HEK293 (cell line): Measurements from ENCODE around the gene TOP3A.

Source experiments
- HOXC10 ChIP-seq: sonication (generic); formaldehyde crosslinking; IDR thresholded peaks from 2 replicates; pipeline ENCODE4 v1.8.1; 2023; ENCODE audit warnings: mild to moderate bottlenecking, missing genetic modification reagents
- HOXD13 ChIP-seq: sonication (generic); formaldehyde crosslinking; IDR thresholded peaks from 2 replicates; pipeline ENCODE4 v1.8.0; 2022; ENCODE audit warnings: missing genetic modification reagents, borderline replicate concordance
- IKZF3 ChIP-seq: fragments of 450-650 bp; IDR thresholded peaks from 2 replicates; pipeline ENCODE4 v1.5.0; 2018; ENCODE audit warnings: missing biosample characterization, mild to moderate bottlenecking, missing genetic modification characterization, moderate library complexity
- KLF7 ChIP-seq: fragments of 450-650 bp; formaldehyde crosslinking; IDR thresholded peaks from 2 replicates; pipeline ENCODE4 v1.5.1; 2016; ENCODE audit warnings: missing biosample characterization, missing genetic modification characterization, borderline replicate concordance
- KLF8 ChIP-seq: fragments of 450-650 bp; formaldehyde crosslinking; IDR thresholded peaks from 2 replicates; pipeline ENCODE4 v1.5.1; 2016; ENCODE audit warnings: missing biosample characterization, missing genetic modification characterization
- OSR2 ChIP-seq: fragments of 450-650 bp; formaldehyde crosslinking; IDR thresholded peaks from 2 replicates; pipeline ENCODE4 v1.5.1; 2016; ENCODE audit warnings: missing biosample characterization, missing genetic modification characterization
- REST ChIP-seq: fragments of 450-650 bp; formaldehyde crosslinking; IDR thresholded peaks from 2 replicates; pipeline ENCODE4 v1.5.1; 2016; ENCODE audit warnings: missing biosample characterization, missing genetic modification characterization
- SP2 ChIP-seq: fragments of 450-650 bp; formaldehyde crosslinking; IDR thresholded peaks from 2 replicates; pipeline ENCODE4 v1.5.1; 2016; ENCODE audit warnings: missing biosample characterization, missing genetic modification characterization
- TRIM28 ChIP-seq: IDR thresholded peaks from 2 replicates; pipeline ENCODE4 v1.6.1; 2011; ENCODE audit warnings: low read length, control low read depth, borderline replicate concordance
- YY1 ChIP-seq: fragments of 450-650 bp; formaldehyde crosslinking; IDR thresholded peaks from 2 replicates; pipeline ENCODE4 v1.5.1; 2018; ENCODE audit warnings: missing biosample characterization, missing genetic modification characterization
- YY2 ChIP-seq: fragments of 450-650 bp; formaldehyde crosslinking; IDR thresholded peaks from 2 replicates; pipeline ENCODE4 v1.5.1; 2016; ENCODE audit warnings: missing biosample characterization, missing genetic modification characterization
- ZBTB8A ChIP-seq: fragments of 450-650 bp; formaldehyde crosslinking; IDR thresholded peaks from 2 replicates; pipeline ENCODE4 v1.5.1; 2016; ENCODE audit warnings: missing biosample characterization, missing genetic modification characterization
- ZNF121 ChIP-seq: fragments of 450-650 bp; formaldehyde crosslinking; IDR thresholded peaks from 2 replicates; pipeline ENCODE4 v1.5.1; 2016; ENCODE audit warnings: missing biosample characterization, missing genetic modification characterization
- ZNF174 ChIP-seq: fragments of 450-650 bp; formaldehyde crosslinking; IDR thresholded peaks from 2 replicates; pipeline ENCODE4 v1.5.0; 2017; ENCODE audit warnings: missing biosample characterization, mild to moderate bottlenecking, missing genetic modification characterization
- ZNF221 ChIP-seq: fragments of 450-650 bp; formaldehyde crosslinking; IDR thresholded peaks from 2 replicates; pipeline ENCODE4 v1.5.1; 2017; ENCODE audit warnings: missing biosample characterization, missing genetic modification characterization, borderline replicate concordance
- ZNF26 ChIP-seq: fragments of 450-650 bp; formaldehyde crosslinking; IDR thresholded peaks from 2 replicates; pipeline ENCODE4 v1.5.1; 2016; ENCODE audit warnings: missing biosample characterization, missing genetic modification characterization
- ZNF302 ChIP-seq: fragments of 450-650 bp; formaldehyde crosslinking; IDR thresholded peaks from 2 replicates; pipeline ENCODE4 v1.5.1; 2016; ENCODE audit warnings: missing biosample characterization, missing genetic modification characterization, low read depth
- ZNF416 ChIP-seq: fragments of 450-650 bp; formaldehyde crosslinking; IDR thresholded peaks from 2 replicates; pipeline ENCODE4 v1.5.1; 2016; ENCODE audit warnings: missing biosample characterization, missing genetic modification characterization
- ZNF48 ChIP-seq: fragments of 450-650 bp; formaldehyde crosslinking; IDR thresholded peaks from 2 replicates; pipeline ENCODE4 v1.5.1; 2016; ENCODE audit warnings: missing biosample characterization, missing genetic modification characterization
- ZNF521 ChIP-seq: fragments of 450-650 bp; formaldehyde crosslinking; IDR thresholded peaks from 2 replicates; pipeline ENCODE4 v1.5.1; 2017; ENCODE audit warnings: missing biosample characterization, mild to moderate bottlenecking, missing genetic modification characterization
- ZNF529 ChIP-seq: fragments of 450-650 bp; formaldehyde crosslinking; IDR thresholded peaks from 2 replicates; pipeline ENCODE4 v1.5.1; 2017; ENCODE audit warnings: missing genetic modification characterization, missing biosample characterization; ENCODE audit not compliant: insufficient replicate concordance
- ZNF530 ChIP-seq: fragments of 450-650 bp; formaldehyde crosslinking; IDR thresholded peaks from 2 replicates; pipeline ENCODE4 v1.5.1; 2016; ENCODE audit warnings: low read depth, missing biosample characterization, missing genetic modification characterization
- ZNF600 ChIP-seq: fragments of 450-650 bp; formaldehyde crosslinking; IDR thresholded peaks from 2 replicates; pipeline ENCODE4 v1.5.1; 2016; ENCODE audit warnings: missing biosample characterization, missing genetic modification characterization
- ZNF623 ChIP-seq: fragments of 450-650 bp; formaldehyde crosslinking; IDR thresholded peaks from 2 replicates; pipeline ENCODE4 v1.5.1; 2016; ENCODE audit warnings: missing biosample characterization, missing genetic modification characterization
- TF ChIP-seq, protein P1 (sequence below): fragments of 450-650 bp; formaldehyde crosslinking; IDR thresholded peaks from 2 replicates; pipeline ENCODE4 v1.5.1; 2016; ENCODE audit warnings: missing biosample characterization, missing genetic modification characterization
- TF ChIP-seq, protein P2 (sequence below): fragments of 450-650 bp; formaldehyde crosslinking; IDR thresholded peaks from 2 replicates; pipeline ENCODE4 v1.5.1; 2016; ENCODE audit warnings: missing biosample characterization, missing genetic modification characterization
- TF ChIP-seq, protein P3 (sequence below): fragments of 450-650 bp; formaldehyde crosslinking; IDR thresholded peaks from 2 replicates; pipeline ENCODE4 v1.5.0; 2017; ENCODE audit warnings: missing biosample characterization, missing genetic modification characterization, borderline replicate concordance
- TF ChIP-seq, protein P4 (sequence below): fragments of 450-650 bp; formaldehyde crosslinking; optimal IDR thresholded peaks from 2 replicates; pipeline ENCODE3; 2016; ENCODE audit warnings: missing biosample characterization, mild to moderate bottlenecking, missing genetic modification characterization

TOP3A gene

GRCh38 chr17:18258356-18259038, 56.3 kb downstream of the TOP3A start, which contains the start of gene FLII (continued):
- TF ChIP-seq ZNF521 (no peak), SP2 (tag by site-specific recombination) (peak; percentile 22), ZNF623 (tag by site-specific recombination) (no peak), OSR2 (tag by site-specific recombination) (no peak), KLF7 (tag by site-specific recombination) (0 out of 2 replicates have a peak, but pooled peaks have one; percentile 16), YY1 (tag by site-specific recombination) (peak; percentile 68), REST (tag by site-specific recombination) (0 out of 2 replicates have a peak, but pooled peaks have one; percentile 15), ZNF302 (tag by site-specific recombination) (no peak), ZNF600 (tag by site-specific recombination) (peak; percentile 97; the same call in 1 of the 2 replicates), ZNF221 (tag by site-specific recombination) (no peak), KLF8 (tag by site-specific recombination) (peak; percentile 62), HOXD13 (no peak), ZNF26 (tag by site-specific recombination) (no peak), ZNF48 (tag by site-specific recombination) (no peak), ZNF416 (tag by site-specific recombination) (no peak), ZNF174 (tag by site-specific recombination) (no peak), HOXC10 (no peak), ZNF121 (tag by site-specific recombination) (0 out of 2 replicates have a peak, but pooled peaks have one; percentile 44), ZNF530 (no peak), ZNF529 (tag by site-specific recombination) (no peak), YY2 (tag by site-specific recombination) (0 out of 2 replicates have a peak, but pooled peaks have one; percentile 8), TRIM28 (no peak; the same call in 1 of the 2 replicates), ZBTB8A (tag by site-specific recombination) (peak; percentile 52), IKZF3 (peak; percentile 14; the same call in 1 of the 2 replicates)
- TF ChIP-seq, protein P1, sequence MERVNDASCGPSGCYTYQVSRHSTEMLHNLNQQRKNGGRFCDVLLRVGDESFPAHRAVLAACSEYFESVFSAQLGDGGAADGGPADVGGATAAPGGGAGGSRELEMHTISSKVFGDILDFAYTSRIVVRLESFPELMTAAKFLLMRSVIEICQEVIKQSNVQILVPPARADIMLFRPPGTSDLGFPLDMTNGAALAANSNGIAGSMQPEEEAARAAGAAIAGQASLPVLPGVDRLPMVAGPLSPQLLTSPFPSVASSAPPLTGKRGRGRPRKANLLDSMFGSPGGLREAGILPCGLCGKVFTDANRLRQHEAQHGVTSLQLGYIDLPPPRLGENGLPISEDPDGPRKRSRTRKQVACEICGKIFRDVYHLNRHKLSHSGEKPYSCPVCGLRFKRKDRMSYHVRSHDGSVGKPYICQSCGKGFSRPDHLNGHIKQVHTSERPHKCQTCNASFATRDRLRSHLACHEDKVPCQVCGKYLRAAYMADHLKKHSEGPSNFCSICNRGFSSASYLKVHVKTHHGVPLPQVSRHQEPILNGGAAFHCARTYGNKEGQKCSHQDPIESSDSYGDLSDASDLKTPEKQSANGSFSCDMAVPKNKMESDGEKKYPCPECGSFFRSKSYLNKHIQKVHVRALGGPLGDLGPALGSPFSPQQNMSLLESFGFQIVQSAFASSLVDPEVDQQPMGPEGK (tag by site-specific recombination): peak; percentile 89
- TF ChIP-seq, protein P2, sequence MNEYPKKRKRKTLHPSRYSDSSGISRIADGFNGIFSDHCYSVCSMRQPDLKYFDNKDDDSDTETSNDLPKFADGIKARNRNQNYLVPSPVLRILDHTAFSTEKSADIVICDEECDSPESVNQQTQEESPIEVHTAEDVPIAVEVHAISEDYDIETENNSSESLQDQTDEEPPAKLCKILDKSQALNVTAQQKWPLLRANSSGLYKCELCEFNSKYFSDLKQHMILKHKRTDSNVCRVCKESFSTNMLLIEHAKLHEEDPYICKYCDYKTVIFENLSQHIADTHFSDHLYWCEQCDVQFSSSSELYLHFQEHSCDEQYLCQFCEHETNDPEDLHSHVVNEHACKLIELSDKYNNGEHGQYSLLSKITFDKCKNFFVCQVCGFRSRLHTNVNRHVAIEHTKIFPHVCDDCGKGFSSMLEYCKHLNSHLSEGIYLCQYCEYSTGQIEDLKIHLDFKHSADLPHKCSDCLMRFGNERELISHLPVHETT: no peak
- TF ChIP-seq, protein P3, sequence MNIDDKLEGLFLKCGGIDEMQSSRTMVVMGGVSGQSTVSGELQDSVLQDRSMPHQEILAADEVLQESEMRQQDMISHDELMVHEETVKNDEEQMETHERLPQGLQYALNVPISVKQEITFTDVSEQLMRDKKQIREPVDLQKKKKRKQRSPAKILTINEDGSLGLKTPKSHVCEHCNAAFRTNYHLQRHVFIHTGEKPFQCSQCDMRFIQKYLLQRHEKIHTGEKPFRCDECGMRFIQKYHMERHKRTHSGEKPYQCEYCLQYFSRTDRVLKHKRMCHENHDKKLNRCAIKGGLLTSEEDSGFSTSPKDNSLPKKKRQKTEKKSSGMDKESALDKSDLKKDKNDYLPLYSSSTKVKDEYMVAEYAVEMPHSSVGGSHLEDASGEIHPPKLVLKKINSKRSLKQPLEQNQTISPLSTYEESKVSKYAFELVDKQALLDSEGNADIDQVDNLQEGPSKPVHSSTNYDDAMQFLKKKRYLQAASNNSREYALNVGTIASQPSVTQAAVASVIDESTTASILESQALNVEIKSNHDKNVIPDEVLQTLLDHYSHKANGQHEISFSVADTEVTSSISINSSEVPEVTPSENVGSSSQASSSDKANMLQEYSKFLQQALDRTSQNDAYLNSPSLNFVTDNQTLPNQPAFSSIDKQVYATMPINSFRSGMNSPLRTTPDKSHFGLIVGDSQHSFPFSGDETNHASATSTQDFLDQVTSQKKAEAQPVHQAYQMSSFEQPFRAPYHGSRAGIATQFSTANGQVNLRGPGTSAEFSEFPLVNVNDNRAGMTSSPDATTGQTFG (tag by site-specific recombination): no peak
- TF ChIP-seq, protein P4, sequence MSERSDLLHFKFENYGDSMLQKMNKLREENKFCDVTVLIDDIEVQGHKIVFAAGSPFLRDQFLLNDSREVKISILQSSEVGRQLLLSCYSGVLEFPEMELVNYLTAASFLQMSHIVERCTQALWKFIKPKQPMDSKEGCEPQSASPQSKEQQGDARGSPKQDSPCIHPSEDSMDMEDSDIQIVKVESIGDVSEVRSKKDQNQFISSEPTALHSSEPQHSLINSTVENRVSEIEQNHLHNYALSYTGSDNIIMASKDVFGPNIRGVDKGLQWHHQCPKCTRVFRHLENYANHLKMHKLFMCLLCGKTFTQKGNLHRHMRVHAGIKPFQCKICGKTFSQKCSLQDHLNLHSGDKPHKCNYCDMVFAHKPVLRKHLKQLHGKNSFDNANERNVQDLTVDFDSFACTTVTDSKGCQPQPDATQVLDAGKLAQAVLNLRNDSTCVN: peak; percentile 85
